GM11168 (cell line): ENCODE results near the gene FEM1B.

ENCODE experiments used
- in situ Hi-C: fragments of 300-500 bp; cut with MboI; formaldehyde crosslinking; loops from one replicate; pipeline ENCODE4 v1.12.0; 2022; ENCODE audit warnings: low sequenced_read_pairs; ENCODE audit not compliant: unreplicated experiment

FEM1B gene

DNA sequence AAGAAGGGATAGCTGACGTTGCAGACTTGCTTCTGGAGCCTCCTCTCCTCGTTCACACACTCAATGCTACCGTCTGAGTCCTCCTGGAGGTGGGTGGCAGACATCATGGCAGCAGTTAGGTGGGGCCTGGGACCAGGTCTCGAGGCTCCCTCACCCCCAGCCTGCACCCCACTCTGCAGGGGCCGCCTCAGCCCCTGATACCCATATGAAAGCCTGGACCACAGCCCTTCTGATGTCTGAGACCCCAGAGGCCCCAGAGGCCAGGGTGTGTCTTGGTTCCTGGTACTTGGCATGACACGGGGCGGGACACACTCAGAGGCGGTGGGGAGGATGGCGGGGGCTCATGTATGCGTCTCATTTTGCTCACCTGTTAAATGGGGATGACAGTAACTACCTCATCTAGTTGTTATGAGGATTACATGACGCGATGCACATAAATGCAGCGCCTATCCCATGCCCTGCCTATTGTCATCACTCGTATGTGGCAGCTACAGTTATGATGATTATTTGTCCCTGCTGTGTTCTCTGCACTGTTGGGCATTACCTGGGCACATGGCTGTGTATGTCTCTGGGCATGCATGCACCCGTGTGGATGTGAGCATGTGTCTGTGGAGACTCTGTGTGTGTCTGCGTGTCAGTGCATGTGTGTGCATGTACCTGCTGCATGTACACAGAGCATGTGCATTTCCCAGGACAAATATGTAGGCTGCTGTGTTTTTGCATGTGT lies 39.9 kb downstream of the FEM1B start:
- in situ Hi-C loops, result no loop called here

DNA sequence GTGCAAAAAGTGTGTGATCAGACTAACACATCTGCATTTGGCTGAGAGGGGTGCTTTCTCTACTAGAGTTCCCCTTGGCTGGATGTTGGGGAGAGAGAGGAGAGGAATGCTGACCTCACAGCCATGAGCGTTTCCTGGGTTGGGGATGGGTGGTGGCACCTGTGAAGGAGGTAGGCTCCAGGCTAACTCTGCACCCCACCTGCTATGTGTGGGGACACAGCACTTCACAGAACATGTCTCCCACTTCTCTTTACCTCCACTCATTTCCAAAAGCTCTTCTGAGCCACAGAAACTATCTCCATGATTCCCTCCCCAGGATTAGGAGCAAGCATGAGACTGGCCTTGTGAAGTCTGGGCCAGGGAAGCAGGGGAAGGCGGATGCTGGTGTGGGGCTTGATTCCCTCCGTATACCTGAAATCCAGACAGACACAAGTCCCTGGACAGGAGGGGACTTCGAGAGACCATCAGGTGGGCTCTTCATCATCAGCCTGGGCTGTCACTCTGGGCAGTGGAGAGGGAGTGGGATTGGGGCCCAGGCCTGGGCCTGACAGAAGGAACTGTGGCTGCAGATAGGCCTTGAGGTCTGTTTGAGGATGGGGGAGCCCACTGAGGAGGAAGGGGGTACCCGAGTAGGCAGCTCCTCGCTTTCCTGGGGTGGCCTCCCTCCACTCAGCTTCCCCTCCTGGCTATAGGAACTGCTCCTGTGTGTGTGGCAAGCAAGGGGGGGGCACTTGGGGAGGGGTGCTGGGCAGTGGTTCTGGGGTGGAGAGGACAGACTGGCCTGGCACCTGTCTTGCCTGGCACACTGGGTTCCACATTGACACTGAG lies 40.7 kb downstream of the FEM1B start:
- in situ Hi-C loops, result no loop called here

DNA sequence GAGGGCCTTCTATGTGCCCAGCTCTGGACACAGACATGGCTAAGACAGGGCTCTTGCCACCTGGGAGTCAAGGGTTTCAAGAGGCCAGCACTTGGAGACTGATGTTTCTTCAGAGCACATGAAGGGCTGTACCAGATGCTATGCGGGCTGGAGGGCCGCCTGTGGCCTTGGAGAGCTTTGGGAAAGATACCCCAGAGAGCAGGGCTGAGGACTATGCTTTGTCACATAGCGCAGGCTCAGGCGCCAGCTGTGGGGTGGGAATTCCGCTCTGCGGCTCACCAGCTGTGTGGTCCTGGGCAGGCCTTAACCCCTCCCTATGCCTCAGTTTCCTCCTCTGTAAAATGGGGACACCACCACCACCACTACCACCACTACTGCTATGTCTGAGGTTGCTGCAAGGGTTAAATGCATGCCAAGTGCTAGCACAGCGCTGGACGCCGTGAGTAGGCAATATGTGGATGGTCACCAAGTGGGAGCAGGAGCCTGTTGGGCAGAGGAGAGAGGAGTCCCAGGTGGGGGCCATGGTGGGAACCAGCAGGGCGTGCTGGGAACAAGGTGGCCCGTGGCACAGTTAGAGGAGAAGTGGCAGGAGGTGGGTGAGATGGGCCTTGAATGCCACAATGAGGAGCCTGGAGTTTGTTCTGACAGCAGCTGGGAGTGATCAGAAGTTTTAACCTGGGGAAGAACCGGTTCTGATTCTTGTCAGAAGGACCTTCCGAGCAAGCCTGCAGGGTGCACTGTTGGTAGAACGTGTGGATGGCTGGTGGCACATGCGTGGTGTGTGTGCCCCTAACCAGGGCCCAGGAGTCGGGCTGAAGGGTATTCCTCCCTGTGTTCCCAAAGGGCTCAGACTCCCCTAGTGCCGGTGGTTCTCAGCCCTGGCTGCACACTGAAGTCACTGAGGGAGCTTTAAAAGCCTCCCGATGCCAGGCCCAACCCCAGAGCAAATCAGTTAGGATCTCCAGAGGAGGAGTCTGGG lies 41.7 kb downstream of the FEM1B start:
- in situ Hi-C loops, result no loop called here

- in situ Hi-C loops, result no loop called here
Observed at GRCh38 chr15:68319997-68320396, 42.5 kb downstream of the FEM1B start.

GRCh38 chr15:68321229-68321628 lies 43.7 kb downstream of the FEM1B start:
- in situ Hi-C loops, result no loop called here

DNA sequence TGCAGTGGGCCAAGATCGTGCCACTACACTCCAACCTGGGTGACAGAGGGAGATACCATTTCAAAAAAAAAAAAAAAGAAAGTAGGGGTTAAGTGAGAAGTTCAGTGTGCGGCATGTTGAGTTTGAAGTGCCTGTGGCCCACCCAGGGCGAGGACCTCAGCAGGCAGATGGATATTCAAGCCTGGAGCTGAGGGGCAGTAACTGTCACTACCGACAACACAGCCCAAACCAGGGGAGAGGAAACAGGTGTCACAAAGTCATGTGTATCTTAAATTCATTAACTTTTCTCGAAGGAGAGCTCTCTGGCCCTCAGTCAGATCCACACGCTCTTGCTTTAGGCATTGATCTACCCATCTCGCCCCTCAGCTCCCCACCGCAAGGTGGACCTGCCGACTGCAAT lies 45.3 kb downstream of the FEM1B start:
- in situ Hi-C loops, result no loop called here

- in situ Hi-C loops, result no loop called here
Observed at GRCh38 chr15:68325726-68326125, 48.2 kb downstream of the FEM1B start.

GRCh38 chr15:68326711-68327354 lies 49.3 kb downstream of the FEM1B start:
- in situ Hi-C loops, result no loop called here

DNA sequence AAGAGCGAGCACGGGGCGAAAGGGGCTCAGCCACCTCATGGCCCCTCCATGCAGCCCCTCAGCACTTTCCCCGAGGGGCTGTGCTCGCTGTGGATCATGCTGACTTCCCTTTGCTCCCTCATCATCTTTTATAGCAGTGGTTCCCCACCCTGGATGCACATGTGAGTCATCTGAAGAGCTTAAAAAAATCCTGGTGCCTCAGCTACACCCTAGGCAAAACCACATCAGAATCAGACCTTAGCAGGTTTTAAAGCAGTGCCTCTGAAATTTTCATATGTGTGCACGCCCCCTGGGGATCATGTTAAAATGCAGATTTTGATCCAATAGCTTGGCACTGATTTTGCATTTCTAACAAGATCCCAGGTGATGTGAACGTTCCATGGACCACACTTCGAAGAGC lies 50.9 kb downstream of the FEM1B start:
- in situ Hi-C loops, result no loop called here

DNA sequence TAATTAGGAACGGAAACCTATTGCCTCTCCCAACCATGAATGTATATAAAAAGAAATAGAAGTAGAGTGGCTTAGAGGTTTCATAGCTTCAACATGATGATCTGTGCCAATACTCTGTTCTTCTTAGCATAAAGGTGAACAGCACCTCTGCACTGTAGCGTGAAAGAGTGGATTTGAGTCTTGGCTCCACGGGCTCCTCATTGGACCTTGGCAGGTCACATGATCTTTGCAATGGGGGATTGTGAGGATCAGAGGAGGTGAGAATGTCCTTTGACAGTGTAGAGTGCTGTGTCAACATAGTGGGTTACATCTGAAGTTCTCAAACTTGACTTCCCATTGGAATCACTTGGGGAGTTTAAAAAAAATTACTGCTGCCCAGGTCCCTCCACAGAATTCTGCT lies 51.4 kb downstream of the FEM1B start:
- in situ Hi-C loops, result no loop called here

- in situ Hi-C loops, result no loop called here
Observed at GRCh38 chr15:68330416-68330815, 52.9 kb downstream of the FEM1B start.

GRCh38 chr15:68330901-68331300 lies 53.4 kb downstream of the FEM1B start:
- in situ Hi-C loops, result no loop called here

GRCh38 chr15:68332266-68332665 lies 54.7 kb downstream of the FEM1B start:
- in situ Hi-C loops, result no loop called here

GRCh38 chr15:68333775-68334470 lies 56.4 kb downstream of the FEM1B start:
- in situ Hi-C loops, result no loop called here

DNA sequence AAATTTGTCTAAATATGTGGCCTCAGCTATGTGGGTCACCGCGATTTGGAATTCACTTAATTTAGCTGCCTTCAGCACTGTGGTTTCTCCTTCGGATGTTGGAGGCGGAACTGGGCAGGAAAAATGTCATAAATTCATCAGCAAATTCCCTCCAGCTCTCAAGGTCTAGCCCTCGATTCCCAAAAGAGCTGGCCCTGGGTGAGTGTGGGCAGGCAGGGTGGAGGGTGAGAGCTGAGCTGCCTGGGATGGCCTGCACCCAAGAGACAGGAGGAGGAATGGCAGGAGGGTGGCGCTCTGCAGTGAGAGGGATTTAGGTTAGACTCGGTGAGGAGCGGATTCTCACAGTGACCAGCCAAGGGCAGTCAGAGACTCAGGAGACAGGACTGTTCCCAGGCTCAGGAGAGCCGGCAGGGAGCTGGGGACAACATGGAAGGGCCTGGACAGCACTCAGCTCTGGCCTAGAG lies 57.1 kb downstream of the FEM1B start:
- in situ Hi-C loops, result no loop called here

GRCh38 chr15:68335251-68335650 lies 57.7 kb downstream of the FEM1B start:
- in situ Hi-C loops, result no loop called here

GRCh38 chr15:68335655-68336054 lies 58.1 kb downstream of the FEM1B start:
- in situ Hi-C loops, result no loop called here

DNA sequence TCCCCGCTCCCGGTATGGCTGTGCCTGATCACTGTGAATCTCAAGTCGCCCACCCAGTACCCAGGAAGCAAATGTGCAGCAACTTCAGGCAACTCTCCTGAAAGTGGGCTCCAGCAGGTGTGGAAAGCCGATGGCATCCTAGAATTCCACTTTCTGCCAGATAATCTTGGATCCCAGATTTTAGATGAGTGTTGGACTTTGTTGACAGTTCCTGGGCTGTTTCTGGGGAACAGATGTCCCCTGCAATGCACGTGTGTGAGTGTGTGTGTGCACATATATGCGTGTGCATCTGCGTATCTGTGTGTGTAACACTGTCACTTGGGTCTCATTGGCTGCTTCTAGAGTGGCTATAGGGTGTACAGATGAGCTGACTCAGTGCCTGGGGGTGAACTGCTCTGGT lies 59.0 kb downstream of the FEM1B start:
- in situ Hi-C loops, result no loop called here

DNA sequence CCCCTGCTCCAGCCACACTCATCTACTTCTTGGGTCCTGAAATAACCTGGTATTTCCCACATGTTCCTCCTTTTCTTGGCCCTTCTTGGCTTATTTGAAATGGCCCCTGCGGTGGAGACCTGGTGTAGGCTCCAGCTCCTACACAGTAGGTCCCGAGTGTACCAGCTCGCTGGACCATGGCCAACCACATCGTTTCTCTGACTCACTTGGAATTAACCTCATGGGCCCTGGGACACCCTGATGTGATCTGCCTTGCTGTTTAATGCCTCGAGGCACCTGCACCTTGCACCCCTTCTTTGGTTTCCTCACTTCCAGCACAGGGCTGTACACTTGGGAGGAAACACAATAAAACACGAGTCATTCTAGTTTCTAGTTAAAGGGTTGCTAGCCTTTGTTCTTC lies 60.3 kb downstream of the FEM1B start:
- in situ Hi-C loops, result no loop called here
